Middle frontal gyrus (tissue), 1 donor: Measurements from ENCODE around the gene PTDSS2.
A peak's percentile ranks its signal among the peaks of the same experiment; 100 is the strongest.

Experiments used
- DNase-seq: peaks from one replicate; pipeline ENCODE4 v3.0.0-alpha.2; 2015; ENCODE audit warnings: low spot score; ENCODE audit errors: extremely low spot score

The PTDSS2 gene

GRCh38 chr11:529728-530411 is 79.8 kb downstream of the PTDSS2 start:
- DNase-seq: no peak

GRCh38 chr11:530960-531831 is 81.1 kb downstream of the PTDSS2 start:
- no peak for DNase-seq

- no peak for DNase-seq
Observed at GRCh38 chr11:531919-532526, 81.9 kb downstream of the PTDSS2 start.

- no peak for DNase-seq
Observed at GRCh38 chr11:532527-532985, 82.5 kb downstream of the PTDSS2 start.

- no peak for DNase-seq
Observed at GRCh38 chr11:532986-533585, 83.0 kb downstream of the PTDSS2 start.

GRCh38 chr11:533586-534395 is 83.7 kb downstream of the PTDSS2 start:
- DNase-seq: no peak

GRCh38 chr11:534396-535209 is 84.5 kb downstream of the PTDSS2 start:
- no peak for DNase-seq

- DNase-seq: no peak
Observed at GRCh38 chr11:535210-535518, 85.1 kb downstream of the PTDSS2 start.

GRCh38 chr11:535519-536454 is 85.7 kb downstream of the PTDSS2 start, which contains the start of gene HRAS:
HRAS (minus strand) TSS chr11:535576.
- DNase-seq: peak; percentile 89

GRCh38 chr11:536841-537621 is 87.0 kb downstream of the PTDSS2 start, which contains the start of gene LRRC56:
LRRC56 (plus strand) TSS chr11:537527; CDS start chr11:540685, 3,158 bp downstream.
- DNase-seq: no peak

GRCh38 chr11:537622-538430 is 87.7 kb downstream of the PTDSS2 start:
- DNase-seq: no peak

GRCh38 chr11:538431-539051 is 88.5 kb downstream of the PTDSS2 start:
- DNase-seq: no peak

GRCh38 chr11:539971-540481 is 89.9 kb downstream of the PTDSS2 start:
- DNase-seq: no peak
